Right lobe of liver (tissue), 4 donors: Measurements from ENCODE around the gene ABCC2.

Experiments
- CTCF ChIP-seq, 4 donors: fragments of 200-600 bp in 3 of 4; fragments of 450-650 bp in 1 of 4; IDR thresholded peaks; one replicate each; pipeline versions ENCODE4 v1.5.1 to v1.8.0; 2016 to 2022; ENCODE audit warnings: antibody characterized with exemption in 4 of 4, mild to moderate bottlenecking in 2 of 4
- POLR2A ChIP-seq: fragments of 450-650 bp; IDR thresholded peaks from one replicate; pipeline ENCODE4 v1.6.1; 2017; ENCODE audit warnings: antibody characterized with exemption, mild to moderate bottlenecking
- donor health status: DM: no; HTN: no; CAD: no.
- donor health status: DM: no; HTN: no; CAD: no.
- donor health status: DM: no; HTN: yes; CAD: no.

GRCh38 chr10:99836711-99837110 is 54.3 kb downstream of the ABCC2 start:
- no peak for TF ChIP-seq CTCF (IDR thresholded peaks at IDR 0.05)
- no peak for TF ChIP-seq POLR2A
